ENCODE results near the gene HPX.
A peak's percentile ranks its signal among the peaks of the same experiment; 100 is the strongest.
"Not testable (repeated sequence)": the region's sequence is repeated elsewhere in the genome, so short reads cannot be mapped to it uniquely, and the experiment has no call there.

Gene HPX

DNA sequence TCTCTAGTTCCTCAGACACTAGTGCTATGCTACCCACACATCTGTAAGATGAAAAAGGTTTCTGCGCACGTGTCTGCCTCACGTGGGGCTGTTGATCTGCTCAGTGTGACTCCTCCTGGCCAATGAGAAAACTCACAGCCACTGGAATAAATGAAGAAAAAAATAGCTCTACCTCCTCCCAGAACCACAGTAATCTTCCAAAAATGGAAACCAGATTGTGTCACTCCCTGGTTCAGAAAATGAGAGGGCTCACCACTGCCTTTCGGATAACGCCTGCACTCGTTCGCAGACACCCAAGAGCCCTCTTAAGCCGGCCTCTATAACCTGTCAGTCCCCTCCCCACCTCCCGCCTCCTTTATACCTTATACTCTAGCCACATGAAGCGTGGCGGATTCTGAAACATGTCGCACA, 27.0 kb downstream of the HPX start:
- peak; percentile 79 for DNase-seq

DNA sequence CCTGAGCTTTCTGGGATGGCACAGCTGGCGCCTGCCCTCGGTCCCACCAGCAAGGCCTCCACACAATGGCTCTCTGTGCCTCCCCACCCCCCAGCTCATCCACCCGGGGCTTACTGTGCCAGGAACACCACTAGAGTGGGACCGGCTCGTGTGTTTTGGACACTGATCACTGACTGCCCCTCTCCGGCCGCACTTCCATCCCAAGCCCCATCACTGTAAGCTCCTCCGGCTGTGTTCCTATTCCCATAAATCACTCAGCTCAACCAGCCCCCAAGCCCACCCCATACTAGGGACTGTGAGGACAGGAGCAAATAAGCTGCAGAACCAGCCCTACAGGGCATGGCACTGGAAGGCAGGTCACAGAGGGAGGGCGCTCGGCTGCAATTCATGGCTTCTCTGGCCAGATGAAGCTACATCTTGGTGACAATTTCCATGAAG, 29.2 kb downstream of the HPX start:
- no peak for DNase-seq

DNA sequence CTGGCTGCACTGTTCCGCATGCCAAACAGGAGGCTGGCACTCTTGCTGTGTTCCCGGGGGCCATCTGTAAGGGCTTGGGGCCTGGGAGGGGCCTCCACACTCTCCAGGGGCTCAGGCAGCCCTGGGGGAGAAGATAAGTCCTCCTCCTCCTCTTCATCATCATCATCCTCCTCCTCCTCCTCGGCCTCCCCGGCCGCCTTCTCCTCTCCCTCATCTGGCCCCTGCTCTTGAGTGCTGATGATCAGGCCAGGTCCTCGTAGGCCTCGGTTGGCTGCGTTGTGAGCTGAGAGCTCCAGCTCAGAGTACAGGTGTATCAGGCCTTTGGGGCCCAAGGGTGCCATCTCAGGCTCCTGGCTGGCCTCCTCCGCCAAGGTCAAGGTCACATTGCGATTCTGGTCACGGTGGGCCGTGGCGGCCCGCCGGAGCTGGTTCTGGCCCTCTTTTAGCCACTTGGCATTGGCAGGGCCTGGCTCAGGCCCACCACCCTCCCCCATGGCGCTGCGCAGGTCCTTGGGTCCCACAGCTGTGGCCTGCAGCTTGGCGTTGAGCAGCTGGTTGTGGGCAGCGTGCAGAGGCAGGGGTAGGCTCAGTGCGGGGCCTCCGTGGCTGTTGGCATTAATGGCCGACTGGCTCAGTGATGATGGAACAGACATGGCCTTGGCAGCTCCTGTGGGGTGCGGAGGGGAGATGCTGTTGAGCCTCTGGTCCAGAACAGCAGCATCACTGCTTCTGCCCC, 29.9 kb downstream of the HPX start:
- DNase-seq, result no peak

DNA sequence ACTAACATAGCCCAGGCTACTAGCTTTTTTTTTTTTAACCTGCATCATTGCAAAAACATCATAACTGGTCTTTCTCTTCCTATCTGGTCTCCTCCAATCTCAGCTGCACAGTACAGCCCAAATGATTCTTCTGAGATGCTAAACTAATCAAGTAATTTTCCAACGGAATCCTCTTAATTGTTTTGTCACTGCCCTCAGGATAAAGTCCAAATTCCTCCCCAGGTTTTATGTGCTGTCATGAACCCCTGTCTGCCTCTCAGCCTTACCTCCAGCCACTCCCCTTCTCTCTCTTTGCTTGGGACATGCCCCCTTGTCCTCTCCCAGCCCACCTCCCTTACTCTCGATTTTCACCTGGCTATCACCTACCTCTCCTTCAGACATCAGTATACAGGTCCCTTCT, 34.4 kb downstream of the HPX start:
- no peak for DNase-seq

DNA sequence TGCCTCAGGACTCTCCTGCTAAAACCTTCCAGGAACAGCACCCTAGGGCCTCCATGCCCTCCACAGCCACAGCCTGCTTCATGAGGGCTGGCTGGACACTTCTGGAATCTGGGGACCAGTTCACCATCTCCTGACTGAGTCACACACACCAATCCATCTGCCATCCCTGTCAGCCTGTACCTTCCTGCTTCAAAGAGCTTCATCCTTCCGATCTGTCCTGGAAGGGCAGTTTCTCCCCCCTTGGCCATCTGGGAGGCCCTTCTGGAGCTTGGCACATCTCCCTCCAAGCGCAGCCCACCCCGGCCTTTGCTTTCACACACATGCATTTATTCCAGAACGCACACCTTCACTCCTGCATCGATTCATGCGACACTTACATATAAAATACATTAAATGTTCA, 34.9 kb downstream of the HPX start:
- DNase-seq, result no peak

DNA sequence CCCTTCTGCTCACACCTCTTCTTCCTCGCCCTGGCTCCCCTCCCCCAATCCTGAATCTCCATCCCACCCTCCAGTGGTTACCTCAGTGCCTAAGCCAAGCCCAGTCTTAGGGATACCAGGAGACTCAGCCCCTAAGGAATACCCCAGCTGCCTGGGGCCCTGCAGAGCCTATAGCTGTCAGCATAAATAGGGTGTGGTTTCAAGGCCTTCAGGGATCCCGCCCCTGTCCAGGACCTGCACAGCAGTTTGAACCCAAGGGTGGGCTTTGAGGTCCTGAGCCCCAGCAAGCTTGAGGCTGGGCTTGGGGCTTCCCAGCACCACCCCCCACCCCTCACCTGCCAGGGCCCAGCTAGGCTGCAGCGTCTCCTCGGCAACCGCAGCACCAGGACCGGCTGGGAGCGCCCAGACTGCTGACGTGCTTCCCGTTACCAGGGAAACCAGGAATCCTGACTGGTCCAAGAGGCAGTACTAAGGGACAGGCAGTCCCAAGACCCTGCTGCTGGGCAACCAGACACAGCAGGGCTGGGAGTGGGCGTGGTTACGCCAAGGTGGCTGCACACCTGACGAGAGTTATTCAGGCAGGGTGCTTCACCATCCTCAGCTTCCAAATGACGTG, 35.6 kb downstream of the HPX start:
- peak; percentile 27 for DNase-seq

DNA sequence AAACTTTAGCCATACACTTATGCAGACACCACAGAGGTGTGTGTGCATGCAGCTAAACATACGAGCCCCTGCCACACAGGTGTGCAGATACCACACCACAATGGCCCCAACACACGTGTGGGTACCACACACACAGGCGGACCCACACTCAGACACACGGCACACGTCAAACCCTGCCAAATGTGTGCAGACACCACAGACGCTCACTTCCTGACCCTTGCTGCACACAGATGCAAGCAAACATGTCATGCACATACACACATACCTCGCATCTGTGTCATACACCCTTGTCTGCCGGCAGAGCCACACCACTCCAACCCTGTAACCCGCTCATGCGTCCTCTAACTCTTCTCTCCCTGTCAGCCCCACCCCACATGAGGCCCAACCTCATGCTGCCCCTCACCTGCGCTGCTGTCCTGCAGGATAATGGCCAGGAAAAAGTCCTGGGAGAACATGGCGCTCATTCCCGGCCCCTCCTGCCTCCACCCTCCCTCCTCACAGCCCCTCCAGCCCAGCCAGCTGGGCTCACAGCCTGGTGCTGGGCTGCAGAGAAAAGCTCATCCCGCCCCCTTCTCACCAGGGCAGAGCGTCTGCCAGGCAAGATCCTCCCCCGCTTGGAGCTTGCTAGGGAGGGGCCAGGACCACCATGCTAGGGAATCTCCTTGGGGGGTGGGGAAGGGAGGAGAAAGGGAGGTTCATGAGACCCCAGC, 36.3 kb downstream of the HPX start:
- DNase-seq, result peak; percentile 76

DNA sequence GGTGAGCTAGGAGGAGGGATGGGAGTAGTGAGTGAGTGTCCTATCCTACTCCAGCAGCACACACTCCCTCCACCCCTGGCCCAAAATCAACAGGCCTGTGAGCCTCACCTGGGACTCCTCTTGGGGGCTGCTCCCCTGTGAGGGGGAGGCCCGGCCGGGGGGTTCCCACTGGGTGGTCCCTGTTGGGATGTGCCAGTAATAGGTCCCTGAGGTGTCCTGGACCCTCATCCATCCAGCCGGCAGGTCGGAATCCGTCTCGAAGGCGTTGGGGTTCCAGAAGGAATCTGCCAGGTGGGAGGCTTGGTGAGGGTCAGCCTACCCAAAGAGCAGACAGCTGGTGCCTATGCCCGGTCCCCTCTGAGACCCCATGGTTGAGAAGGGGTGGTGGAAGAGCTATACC, 37.2 kb downstream of the HPX start:
- DNase-seq, result no peak

DNA sequence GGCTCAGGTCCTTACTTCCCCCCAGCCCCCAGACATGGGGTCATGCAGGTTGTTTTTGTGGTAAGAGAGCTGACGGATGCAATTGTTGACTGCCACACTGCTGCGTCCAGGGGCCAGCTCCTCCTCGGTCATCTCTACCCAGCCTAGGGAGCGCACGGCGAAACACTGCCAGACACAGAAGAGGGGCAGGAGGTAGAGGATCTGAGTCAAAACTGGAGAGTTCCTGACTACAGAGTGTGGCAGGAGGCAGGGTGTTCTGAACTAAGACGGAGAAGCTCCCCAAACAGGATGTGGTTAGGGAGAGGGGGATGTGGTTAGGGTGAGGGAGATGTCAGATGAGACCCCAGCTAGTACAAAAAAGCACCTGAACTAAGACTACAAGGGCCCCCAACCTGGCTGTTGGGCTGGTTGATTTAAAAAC, 38.2 kb downstream of the HPX start:
- peak; percentile 80 for DNase-seq

DNA sequence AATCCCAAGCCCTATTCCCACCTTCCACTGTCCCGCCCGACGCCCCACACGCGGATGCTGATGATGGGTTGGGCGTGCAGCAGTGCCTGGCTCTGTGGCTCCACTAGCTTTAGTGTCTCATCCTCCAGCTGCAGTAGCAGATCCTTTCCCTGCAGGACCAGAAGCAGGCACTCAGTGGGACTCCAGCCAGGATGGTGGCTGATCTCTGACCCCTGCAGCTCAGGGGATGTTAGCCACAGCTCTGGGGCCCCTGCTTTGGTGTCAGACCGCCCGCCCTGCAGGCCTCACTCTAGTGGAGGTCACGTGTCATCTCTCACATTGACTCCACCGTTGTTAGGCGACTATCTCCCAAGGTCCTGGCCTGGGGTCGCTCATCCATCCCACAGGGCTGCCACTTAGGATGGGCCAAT, 38.7 kb downstream of the HPX start:
- DNase-seq, result peak; percentile 50

DNA sequence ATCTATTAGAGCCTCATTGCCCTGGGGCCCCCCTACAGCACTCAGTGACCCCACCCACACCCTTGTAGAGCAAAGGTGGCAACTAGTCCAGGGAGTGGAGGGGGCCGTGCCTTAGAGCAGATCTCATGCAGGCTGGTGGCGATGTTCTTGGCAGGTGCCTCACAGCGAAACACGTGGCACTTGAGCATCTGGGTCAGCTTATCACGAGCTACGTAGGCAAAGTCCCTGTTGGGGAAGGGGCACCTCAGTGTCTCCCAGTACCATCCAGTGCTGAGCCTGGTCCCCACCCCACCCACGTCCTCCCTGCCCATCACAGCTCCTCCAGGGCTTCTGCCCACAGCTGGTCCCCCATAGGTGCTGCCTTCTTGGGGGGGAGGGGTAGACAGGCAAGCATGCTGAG, 39.3 kb downstream of the HPX start:
- no peak for DNase-seq

DNA sequence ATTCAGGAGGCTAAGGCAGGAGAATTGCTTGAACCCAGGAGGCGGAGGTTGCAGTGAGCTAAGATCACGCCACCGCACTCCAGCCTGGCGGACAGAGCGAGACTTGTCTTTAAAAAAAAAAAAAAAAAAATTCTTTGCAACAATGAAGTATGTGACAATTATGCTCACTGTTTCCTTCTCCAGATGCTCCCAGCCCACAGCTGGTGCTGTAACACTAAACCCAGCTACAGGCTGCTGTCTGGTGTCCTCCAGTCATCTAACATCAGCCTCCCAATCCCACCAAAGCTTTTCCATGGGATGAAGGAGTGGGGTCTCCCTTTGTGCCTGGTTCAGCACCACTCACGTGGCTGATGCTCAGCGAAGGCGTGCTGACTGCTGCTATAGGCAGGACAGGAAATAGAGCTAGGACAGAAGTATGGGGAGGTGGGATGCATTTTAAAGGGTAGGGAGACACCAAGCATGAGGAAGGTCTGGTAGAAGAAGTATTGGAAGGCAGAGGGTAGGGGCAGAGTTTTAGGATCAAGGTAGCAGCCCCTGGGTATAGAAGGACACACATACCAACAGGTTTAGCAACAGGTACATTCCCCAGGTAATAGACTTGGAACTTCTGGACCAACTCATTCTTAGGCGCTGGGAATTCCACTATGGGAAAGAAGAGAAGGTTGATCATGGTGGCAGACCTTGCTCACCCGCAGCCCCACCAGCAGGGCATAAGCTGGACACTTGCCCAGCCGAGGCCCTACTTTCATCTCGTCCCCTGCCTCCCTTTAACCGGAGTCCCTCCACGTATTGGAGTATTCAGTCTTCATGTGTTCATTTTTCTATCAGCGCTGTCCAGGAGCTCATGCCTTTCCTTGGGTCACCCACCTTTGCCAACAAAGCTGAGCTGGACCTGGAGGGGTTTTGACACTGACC, 40.1 kb downstream of the HPX start:
- no peak for DNase-seq

DNA sequence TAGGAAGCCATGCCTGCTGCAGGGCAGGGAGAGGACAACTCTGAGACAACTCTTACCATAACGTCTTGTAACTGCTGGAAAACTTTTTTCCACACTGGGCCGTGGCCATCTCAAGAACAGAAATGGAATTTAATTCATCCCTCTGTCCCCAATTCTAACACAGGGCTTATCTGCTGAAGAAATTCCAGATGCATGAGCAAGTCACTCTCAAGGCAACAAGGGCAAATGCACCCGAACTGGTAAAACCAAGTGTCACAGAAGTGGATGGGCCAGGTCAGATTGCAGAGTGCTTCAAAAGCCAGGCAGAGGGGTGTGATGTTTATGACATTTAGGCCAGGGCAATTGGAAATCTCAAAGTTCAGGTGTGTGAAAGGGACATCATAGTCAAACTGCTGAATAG, 43.2 kb downstream of the HPX start:
- DNase-seq, result no peak

DNA sequence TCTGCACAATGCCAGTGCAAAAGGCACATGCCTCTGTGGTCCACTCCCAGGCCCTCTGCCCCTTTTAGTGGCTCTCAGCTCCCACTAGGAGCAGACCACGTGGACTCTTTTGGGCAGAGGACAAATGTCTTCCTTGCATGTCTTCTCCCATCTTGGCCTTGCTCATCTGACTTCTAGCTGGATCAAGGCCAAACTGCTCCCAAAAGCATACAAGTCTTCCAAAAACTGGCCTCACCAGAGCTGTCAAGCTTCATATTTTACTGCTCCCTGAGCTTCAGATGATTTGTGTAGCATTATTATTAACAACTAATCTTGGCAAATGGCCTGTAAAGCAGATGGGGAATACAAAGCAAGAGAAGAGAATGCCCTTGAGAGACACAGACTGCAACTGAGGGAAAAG, 43.6 kb downstream of the HPX start:
- no peak for DNase-seq

DNA sequence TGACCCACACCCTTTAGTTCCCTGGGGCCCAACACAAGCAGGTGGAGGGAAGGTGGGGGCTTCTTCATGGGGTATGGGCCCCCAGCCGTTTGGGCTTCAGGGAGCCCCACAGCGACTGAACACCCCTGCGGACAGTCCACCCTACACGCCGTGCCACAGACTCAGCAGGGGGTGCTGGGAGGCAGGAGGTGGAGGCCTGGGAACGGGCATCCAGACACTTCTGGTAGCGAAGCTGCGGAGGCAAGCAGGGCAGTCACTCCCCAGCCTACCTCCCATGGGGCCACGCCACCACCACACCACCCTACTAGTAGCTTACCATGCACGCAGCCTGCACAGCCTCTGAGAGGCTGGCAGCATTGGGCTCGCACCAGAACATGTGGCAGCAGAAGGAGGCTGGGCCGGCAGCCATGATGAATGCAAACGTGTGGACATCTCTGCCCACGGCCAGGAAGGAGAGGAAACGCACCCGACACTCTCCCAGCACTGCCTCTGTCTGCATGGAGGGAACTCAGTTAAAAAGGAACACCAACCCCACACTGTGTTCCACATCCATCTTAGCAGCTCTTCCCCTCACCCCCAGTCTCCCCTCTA, 45.2 kb downstream of the HPX start:
- no peak for DNase-seq

DNA sequence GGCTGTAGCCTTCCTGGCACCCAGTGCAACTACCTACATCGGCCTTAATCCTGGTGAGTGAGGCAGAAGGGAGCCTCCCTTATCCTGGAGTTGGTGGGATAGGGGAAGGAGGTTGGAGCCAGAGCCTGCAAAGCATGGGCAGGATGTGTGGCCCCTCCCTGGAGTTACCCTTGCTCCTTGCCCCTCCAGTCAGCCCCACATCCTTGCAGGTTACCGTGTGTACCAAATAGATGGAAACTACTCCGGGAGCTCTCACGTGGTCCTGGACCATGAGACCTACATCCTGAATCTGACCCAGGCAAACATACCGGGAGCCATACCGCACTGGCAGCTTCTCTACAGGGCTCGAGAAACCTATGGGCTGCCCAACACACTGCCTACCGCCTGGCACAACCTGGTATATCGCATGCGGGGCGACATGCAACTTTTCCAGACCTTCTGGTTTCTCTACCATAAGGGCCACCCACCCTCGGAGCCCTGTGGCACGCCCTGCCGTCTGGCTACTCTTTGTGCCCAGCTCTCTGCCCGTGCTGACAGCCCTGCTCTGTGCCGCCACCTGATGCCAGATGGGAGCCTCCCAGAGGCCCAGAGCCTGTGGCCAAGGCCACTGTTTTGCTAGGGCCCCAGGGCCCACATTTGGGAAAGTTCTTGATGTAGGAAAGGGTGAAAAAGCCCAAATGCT, 46.7 kb downstream of the HPX start:
- no peak for DNase-seq

DNA sequence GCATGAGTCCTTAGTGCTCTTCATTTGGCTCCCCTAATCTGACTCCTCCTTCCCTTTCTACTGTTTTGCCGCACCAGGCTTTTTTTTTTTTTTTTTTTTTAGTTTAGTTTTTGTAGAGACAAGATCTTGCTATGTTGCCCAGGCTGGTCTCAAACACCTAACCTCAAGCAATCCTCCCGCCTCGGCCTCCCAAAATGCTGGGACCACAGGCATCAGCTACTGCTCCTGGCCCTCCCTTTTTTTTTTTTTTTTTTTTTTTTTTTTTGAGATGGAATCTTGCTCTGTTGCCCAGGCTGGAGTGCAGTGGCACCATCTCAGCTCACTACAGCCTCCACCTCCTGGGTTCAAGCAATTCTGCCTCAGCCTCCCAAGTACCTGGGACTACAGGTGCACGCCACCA, 48.5 kb downstream of the HPX start:
- DNase-seq, result not testable (repeated sequence)

DNA sequence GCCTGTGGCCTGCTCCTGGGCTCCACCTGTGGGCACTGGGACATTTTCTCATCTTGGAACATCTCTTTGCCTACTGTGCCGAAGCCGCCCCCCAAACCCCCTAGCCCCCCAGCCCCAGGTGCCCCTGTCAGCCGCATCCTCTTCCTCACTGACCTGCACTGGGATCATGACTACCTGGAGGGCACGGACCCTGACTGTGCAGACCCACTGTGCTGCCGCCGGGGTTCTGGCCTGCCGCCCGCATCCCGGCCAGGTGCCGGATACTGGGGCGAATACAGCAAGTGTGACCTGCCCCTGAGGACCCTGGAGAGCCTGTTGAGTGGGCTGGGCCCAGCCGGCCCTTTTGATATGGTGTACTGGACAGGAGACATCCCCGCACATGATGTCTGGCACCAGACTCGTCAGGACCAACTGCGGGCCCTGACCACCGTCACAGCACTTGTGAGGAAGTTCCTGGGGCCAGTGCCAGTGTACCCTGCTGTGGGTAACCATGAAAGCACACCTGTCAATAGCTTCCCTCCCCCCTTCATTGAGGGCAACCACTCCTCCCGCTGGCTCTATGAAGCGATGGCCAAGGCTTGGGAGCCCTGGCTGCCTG, 49.2 kb downstream of the HPX start:
- DNase-seq, result no peak

DNA sequence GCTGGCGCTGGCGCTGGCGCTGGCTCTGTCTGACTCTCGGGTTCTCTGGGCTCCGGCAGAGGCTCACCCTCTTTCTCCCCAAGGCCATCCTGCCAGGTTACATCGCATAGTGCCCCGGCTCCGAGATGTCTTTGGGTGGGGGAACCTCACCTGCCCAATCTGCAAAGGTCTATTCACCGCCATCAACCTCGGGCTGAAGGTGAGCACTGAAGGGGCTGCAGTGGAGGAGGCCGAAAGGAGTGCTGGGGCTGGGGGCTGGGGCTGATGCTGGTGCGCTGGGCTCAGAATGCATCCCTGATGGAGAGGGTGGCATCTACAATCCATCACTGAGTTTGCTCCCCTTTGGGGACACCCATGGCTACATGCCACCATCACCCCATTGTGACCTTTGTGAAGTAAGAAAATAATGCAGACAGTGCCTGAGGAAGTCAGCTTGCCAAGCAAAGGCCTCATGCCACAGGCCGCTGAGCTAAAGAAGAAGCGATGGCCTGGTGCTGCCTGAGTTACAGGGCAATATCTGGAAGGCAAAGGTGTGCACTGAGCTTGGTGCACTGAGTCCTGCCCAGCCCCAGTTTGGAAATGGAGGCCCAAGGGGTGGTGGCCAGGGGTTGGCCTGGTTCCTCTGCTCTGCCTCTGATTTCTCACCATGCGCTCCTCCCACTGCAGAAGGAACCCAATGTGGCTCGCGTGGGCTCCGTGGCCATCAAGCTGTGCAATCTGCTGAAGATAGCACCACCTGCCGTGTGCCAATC, 49.9 kb downstream of the HPX start:
- peak; percentile 38 for DNase-seq

DNA sequence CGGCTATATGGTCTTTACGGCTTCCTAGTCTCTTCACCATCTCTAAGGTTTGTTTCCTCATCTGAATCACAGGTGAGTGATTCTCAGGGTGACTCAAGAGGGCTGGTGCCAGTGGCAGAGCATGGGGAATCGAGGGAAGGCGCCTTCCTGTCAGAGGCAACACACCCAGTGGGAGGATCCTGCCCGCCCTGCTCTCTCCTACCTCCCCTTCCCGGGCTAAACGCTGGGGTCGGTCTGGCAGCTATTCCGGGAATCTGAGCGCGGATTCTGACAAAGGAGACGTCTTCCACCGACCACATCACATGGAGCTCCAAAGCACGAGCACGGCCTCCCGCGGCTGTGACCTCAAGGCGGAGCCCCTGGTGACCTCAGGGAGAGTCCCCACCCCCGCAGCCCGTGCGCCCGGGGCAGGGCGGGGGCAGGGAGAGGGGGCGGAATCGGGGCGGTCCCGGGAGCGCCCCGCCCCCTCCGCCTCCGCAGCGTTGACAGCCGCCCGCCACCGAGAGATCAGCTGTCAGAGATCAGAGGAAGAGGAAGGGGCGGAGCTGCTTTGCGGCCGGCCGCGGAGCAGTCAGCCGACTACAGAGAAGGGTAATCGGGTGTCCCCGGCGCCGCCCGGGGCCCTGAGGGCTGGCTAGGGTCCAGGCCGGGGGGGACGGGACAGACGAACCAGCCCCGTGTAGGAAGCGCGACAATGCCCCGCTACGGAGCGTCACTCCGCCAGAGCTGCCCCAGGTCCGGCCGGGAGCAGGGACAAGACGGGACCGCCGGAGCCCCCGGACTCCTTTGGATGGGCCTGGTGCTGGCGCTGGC, 50.7 kb downstream of the HPX start, which contains the start of gene SMPD1:
TSS of gene SMPD1 (plus strand) at position 570 of the 813 bp plus-strand sequence. CDS start at position 695, 125 bp downstream.
- DNase-seq, result peak; percentile 95
